Activated naive CD8-positive, alpha-beta T cell (primary cell): ENCODE data around the gene TADA2B.

Source experiments
- H3K27ac Mint-ChIP-seq: one replicate; pipeline ENCODE4 v1.8.0; 2021; ENCODE audit warnings: mixed read lengths
- H3K27me3 Mint-ChIP-seq: one replicate; pipeline ENCODE4 v1.8.0; 2021; ENCODE audit warnings: mixed read lengths
- H3K36me3 Mint-ChIP-seq: one replicate; pipeline ENCODE4 v1.8.0; 2021; ENCODE audit warnings: mixed read lengths
- H3K4me1 Mint-ChIP-seq: one replicate; pipeline ENCODE4 v1.8.0; 2021; ENCODE audit warnings: low read depth, mixed read lengths
- H3K4me3 Mint-ChIP-seq: one replicate; pipeline ENCODE4 v1.8.0; 2021; ENCODE audit warnings: mild to moderate bottlenecking, mixed read lengths
- H3K9me3 Mint-ChIP-seq: one replicate; pipeline ENCODE4 v1.8.0; 2021; ENCODE audit warnings: low read depth, mixed read lengths

TADA2B gene

DNA sequence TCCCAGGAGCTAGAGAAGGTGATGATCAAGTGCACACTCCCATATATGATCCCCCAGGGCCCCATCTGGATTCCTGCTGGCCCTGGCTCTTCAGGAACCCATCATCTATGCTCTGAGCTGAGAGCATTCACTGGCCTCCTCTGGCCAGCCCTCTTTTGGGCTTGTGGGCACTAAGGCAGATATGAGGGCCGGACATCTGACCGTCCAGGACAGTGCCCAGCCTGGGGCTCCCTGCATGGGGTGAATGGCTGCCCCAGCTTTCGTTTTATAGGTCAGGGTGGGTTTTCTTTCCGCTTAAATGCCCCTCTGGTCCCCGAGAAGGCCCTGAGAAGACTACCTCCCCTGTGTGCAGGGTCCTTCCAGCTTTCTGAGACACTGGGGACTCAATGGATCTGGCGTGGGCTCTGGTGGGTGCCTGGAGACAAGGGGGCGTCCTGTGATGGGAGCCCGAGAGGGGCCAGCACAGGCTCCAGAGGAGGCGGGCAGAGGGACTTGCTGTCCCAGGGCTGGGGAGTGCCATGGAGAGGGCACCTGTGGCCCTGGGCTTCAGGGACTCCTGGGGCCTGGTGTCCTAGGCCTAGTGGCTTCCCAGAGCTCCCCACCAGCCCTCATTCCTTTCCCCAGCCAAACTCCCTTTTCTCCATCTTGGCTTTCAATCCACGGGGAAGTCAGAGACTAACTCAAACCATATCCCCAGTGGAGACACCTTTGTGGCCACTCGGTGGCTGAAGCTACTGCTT, 64.2 kb downstream of the TADA2B start:
- H3K27ac Mint-ChIP-seq = no peak overlapping the region
- H3K4me1 Mint-ChIP-seq = peaks cover 10% of the 10 kb centered on the region
- H3K27me3 Mint-ChIP-seq = no peaks in the 10 kb centered on the region
- no peaks in the 10 kb centered on the region for H3K9me3 Mint-ChIP-seq
- H3K36me3 Mint-ChIP-seq = peaks cover 6% of the 10 kb centered on the region
- no peak overlapping the region for H3K4me3 Mint-ChIP-seq
